HL-60 (cell line): ENCODE measurements around the gene OR10J5.
"Not testable (repeated sequence)": the region's sequence is repeated elsewhere in the genome, so short reads cannot be mapped to it uniquely, and the experiment has no call there.

ENCODE experiments used
- DNase-seq, 2 experiments: peaks; one replicate each; pipeline ENCODE4 v3.0.0-alpha.2; 2010 to 2020; ENCODE audit warnings: low read depth in 1 of 2, low spot score in 1 of 2
- H3K27ac ChIP-seq: fragments of 250-450 bp; sonication (Bioruptor Pico); replicated peaks from 2 replicates; pipeline ENCODE4 v1.5.1; 2020; ENCODE audit warnings: mild to moderate bottlenecking, moderate library complexity
- H3K27me3 ChIP-seq: fragments of 250-450 bp; sonication (Bioruptor Pico); 2 replicates; pipeline ENCODE4 v1.5.1; 2021; ENCODE audit warnings: mild to moderate bottlenecking, moderate library complexity; ENCODE audit not compliant: insufficient read depth, poor library complexity, severe bottlenecking
- H3K4me3 ChIP-seq: replicated peaks from 2 replicates; pipeline ENCODE4 v1.5.1; 2011; ENCODE audit warnings: mild to moderate bottlenecking, control low read depth, low read length; ENCODE audit not compliant: insufficient read depth
- CTCF ChIP-seq: IDR thresholded peaks from one replicate; pipeline ENCODE4 v1.5.1; 2011; ENCODE audit warnings: low read length, control low read depth, inconsistent platforms; ENCODE audit not compliant: insufficient read depth
- GABPA ChIP-seq: IDR thresholded peaks from 2 replicates; pipeline ENCODE4 v1.6.1; 2012; ENCODE audit warnings: low read depth
- POLR2AphosphoS5 ChIP-seq: IDR thresholded peaks from 2 replicates; pipeline ENCODE4 v1.6.1; 2012; ENCODE audit warnings: low read depth
- REST ChIP-seq: IDR thresholded peaks from 2 replicates; pipeline ENCODE4 v1.6.1; 2012; ENCODE audit warnings: low read depth; ENCODE audit not compliant: insufficient replicate concordance
- SPI1 ChIP-seq: IDR thresholded peaks from 2 replicates; pipeline ENCODE4 v1.6.1; 2012; ENCODE audit warnings: low read depth, mild to moderate bottlenecking, borderline replicate concordance

Gene OR10J5

GRCh38 chr1:159548126-159548525 is 12.3 kb upstream of the OR10J5 start:
- Histone ChIP-seq H3K4me3 (no peak overlapping the region), H3K27ac (no peak overlapping the region), H3K27me3 (no peaks in the 10 kb centered on the region)
- no peak for DNase-seq
- TF ChIP-seq REST = no peak
- TF ChIP-seq SPI1 = no peak
- no peak for TF ChIP-seq POLR2AphosphoS5
- TF ChIP-seq GABPA = no peak
- TF ChIP-seq CTCF = no peak

- H3K4me3 ChIP-seq = no peak overlapping the region
- peaks cover 6% of the 10 kb centered on the region for H3K27me3 ChIP-seq
- TF ChIP-seq GABPA (no peak), REST (no peak), POLR2AphosphoS5 (no peak), SPI1 (no peak), CTCF (no peak)
- H3K27ac ChIP-seq = no peak overlapping the region
- peak in 1 of 2 experiments; percentile 3 for DNase-seq
Measured at GRCh38 chr1:159532922-159533321, 2.9 kb downstream of the OR10J5 start.

GRCh38 chr1:159524792-159525191 is 11.0 kb downstream of the OR10J5 start:
- DNase-seq, H3K4me3 ChIP-seq, H3K27ac ChIP-seq, H3K27me3 ChIP-seq: not testable (repeated sequence)

- Histone ChIP-seq H3K4me3 (no peak overlapping the region), H3K27ac (no peak overlapping the region), H3K27me3 (no peaks in the 10 kb centered on the region)
- no peak for TF ChIP-seq SPI1
- TF ChIP-seq GABPA = no peak
- no peak for TF ChIP-seq POLR2AphosphoS5
- TF ChIP-seq REST = no peak
- TF ChIP-seq CTCF = no peak
- no peak for DNase-seq
Measured at GRCh38 chr1:159510229-159510541, 25.6 kb downstream of the OR10J5 start.
